CD14-positive monocyte (primary cell): Measurements from ENCODE around the gene FGF19. TPM values are rescaled to one million over a fixed set of nuclear protein-coding genes. Genes with fewer than 3 reads are reported as not detected.
A peak's percentile ranks its signal among the peaks of the same experiment; 100 is the strongest.

ENCODE experiments used
- DNase-seq, 3 donors: peaks; one replicate each; pipeline ENCODE4 v3.0.0-alpha.2; 2011 to 2022
- H2AFZ ChIP-seq: 2 replicates; pipeline ENCODE4 v1.6.0; 2012; ENCODE audit warnings: mild to moderate bottlenecking, low read depth, low read length, inconsistent platforms; ENCODE audit not compliant: insufficient read depth, poor library complexity, severe bottlenecking
- H3K27ac ChIP-seq, 2 donors: 1 replicate in 1 of 2; 2 replicates in 1 of 2; pipeline ENCODE4 v1.5.1; 2012 to 2013; ENCODE audit warnings: low read length in 2 of 2, control low read depth in 1 of 2, inconsistent platforms in 1 of 2, low read depth in 1 of 2, mild to moderate bottlenecking in 1 of 2
- H3K27me3 ChIP-seq, 2 donors: one replicate each; pipeline versions ENCODE4 v1.6.0 to v1.6.1; 2011 to 2013; ENCODE audit warnings: low read length in 2 of 2; ENCODE audit not compliant: control insufficient read depth in 2 of 2, insufficient read depth in 2 of 2
- H3K36me3 ChIP-seq, 2 donors: replicated peaks in 1 of 2; 1 replicate in 1 of 2; 2 replicates in 1 of 2; pipeline versions ENCODE4 v1.5.1 to v1.6.1; 2012 to 2013; ENCODE audit warnings: low read length in 2 of 2, control low read depth in 1 of 2, inconsistent platforms in 1 of 2, mild to moderate bottlenecking in 1 of 2; ENCODE audit not compliant: insufficient read depth in 2 of 2, control insufficient read depth in 1 of 2
- H3K4me1 ChIP-seq, 2 donors: 1 replicate in 1 of 2; 2 replicates in 1 of 2; pipeline versions ENCODE4 v1.5.1 to v1.6.1; 2012 to 2013; ENCODE audit warnings: low read length in 2 of 2, control low read depth in 1 of 2, inconsistent platforms in 1 of 2, mild to moderate bottlenecking in 1 of 2, moderate library complexity in 1 of 2; ENCODE audit not compliant: insufficient read depth in 2 of 2, control insufficient read depth in 1 of 2
- H3K4me2 ChIP-seq: replicated peaks from 2 replicates; pipeline ENCODE3; 2012; ENCODE audit warnings: low read length, moderate library complexity, mild to moderate bottlenecking; ENCODE audit not compliant: poor library complexity, severe bottlenecking; ENCODE audit errors: extremely low read depth
- H3K4me3 ChIP-seq, 3 experiments: fragments of 200-600 bp in 1 of 3; sonication (generic) in 1 of 3; replicated peaks in 1 of 3; 1 replicate in 2 of 3; 2 replicates in 1 of 3; pipeline ENCODE4 v1.5.1; 2011 to 2013; ENCODE audit warnings: low read length in 3 of 3, mild to moderate bottlenecking in 3 of 3, control low read depth in 2 of 3, low read depth in 2 of 3, inconsistent platforms in 1 of 3, moderate library complexity in 1 of 3
- H3K79me2 ChIP-seq: 2 replicates; pipeline ENCODE4 v1.6.0; 2012; ENCODE audit warnings: mild to moderate bottlenecking, control low read depth, inconsistent platforms, low read length, moderate library complexity; ENCODE audit not compliant: insufficient read depth
- H3K9ac ChIP-seq: 2 replicates; pipeline ENCODE4 v1.6.0; 2017; ENCODE audit warnings: low read length, mild to moderate bottlenecking; ENCODE audit not compliant: insufficient read depth, poor library complexity, severe bottlenecking
- H3K9me3 ChIP-seq, 2 donors: replicated peaks in 1 of 2; 1 replicate in 1 of 2; 2 replicates in 1 of 2; pipeline versions ENCODE4 v1.5.1 to v1.6.1; 2012 to 2013; ENCODE audit warnings: low read length in 2 of 2, control low read depth in 1 of 2; ENCODE audit not compliant: control insufficient read depth in 1 of 2, insufficient read depth in 1 of 2
- H4K20me1 ChIP-seq: 2 replicates; pipeline ENCODE4 v1.6.0; 2012; ENCODE audit warnings: mild to moderate bottlenecking, low read length, control low read depth, moderate library complexity; ENCODE audit not compliant: insufficient read depth
- H3K27ac Mint-ChIP-seq, 7 donors: one replicate each; pipeline ENCODE4 v1.8.0; 2020; ENCODE audit warnings: mild to moderate bottlenecking in 7 of 7, mixed read lengths in 7 of 7, moderate library complexity in 6 of 7, inconsistent platforms in 2 of 7
- H3K27me3 Mint-ChIP-seq, 3 donors: one replicate each; pipeline ENCODE4 v1.8.0; 2021 to 2022; ENCODE audit warnings: low read depth in 3 of 3, mild to moderate bottlenecking in 3 of 3, mixed read lengths in 3 of 3, moderate library complexity in 3 of 3, inconsistent platforms in 1 of 3
- H3K36me3 Mint-ChIP-seq, 2 donors: one replicate each; pipeline ENCODE4 v1.8.0; 2020; ENCODE audit warnings: mixed read lengths in 2 of 2, inconsistent platforms in 1 of 2, mild to moderate bottlenecking in 1 of 2
- H3K4me1 Mint-ChIP-seq: one replicate; pipeline ENCODE4 v1.8.0; 2020; ENCODE audit warnings: mild to moderate bottlenecking, mixed read lengths
- H3K4me3 Mint-ChIP-seq, 2 donors: one replicate each; pipeline ENCODE4 v1.8.0; 2020; ENCODE audit warnings: mild to moderate bottlenecking in 2 of 2, mixed read lengths in 2 of 2, moderate library complexity in 1 of 2
- H3K9me3 Mint-ChIP-seq, 7 donors: one replicate each; pipeline ENCODE4 v1.8.0; 2020 to 2022; ENCODE audit warnings: mixed read lengths in 7 of 7, mild to moderate bottlenecking in 6 of 7, moderate library complexity in 6 of 7, inconsistent platforms in 2 of 7
- CTCF ChIP-seq: fragments of 200-600 bp; IDR thresholded peaks from one replicate; pipeline ENCODE4 v1.8.0; 2022; ENCODE audit warnings: antibody characterized with exemption, mild to moderate bottlenecking
- WGBS: methylation state at CpG from one replicate; pipeline ENCODE4 v1.1.5; 2013; ENCODE audit warnings: missing lambda C conversion rate; ENCODE audit not compliant: insufficient coverage; 5-methylcytosine and 5-hydroxymethylcytosine counted together
- intact Hi-C, 2 donors: fragments of 100-400 bp; cut with micrococcal nuclease; formaldehyde crosslinking; loops; one replicate each; pipeline versions ENCODE4 v1.15.0 to v1.15.1; 2023
- polyA plus RNA-seq, 3 donors: library from polyadenylated mRNA; depleted of rRNA in 1 of 3; unstranded in 2 of 3; stranded (reverse) in 1 of 3; fragments of 300-500 nt in 2 of 3; fragments of >200 nt in 1 of 3; fragmentation: Illumina TruSeq in 2 of 3; gene quantifications; 1 replicate in 2 of 3; 2 replicates in 1 of 3; pipeline ENCODE4 v1.2.3, GENCODE V29; 2012 to 2021

FGF19 gene
- polyA plus RNA-seq, 3 donors: not detected

GRCh38 chr11:69682221-69682620, 21.6 kb downstream of the FGF19 start:
- peaks cover 8% of the 10 kb centered on the region for H3K4me1 Mint-ChIP-seq
- H2AFZ ChIP-seq: no peak overlapping the region
- peaks cover 0 to 6% (median 2%) of the 10 kb centered on the region in 7 donors for H3K9me3 Mint-ChIP-seq
- no peak overlapping the region for H3K4me3 ChIP-seq
- no peak overlapping the region for H3K27ac ChIP-seq
- peaks cover 30 to 44% (median 31%) of the 10 kb centered on the region in 3 donors for H3K27me3 Mint-ChIP-seq
- no peaks in the 10 kb centered on the region for H3K36me3 Mint-ChIP-seq
- H3K4me1 ChIP-seq: peaks cover 3 to 4% of the 10 kb centered on the region in 2 donors
- no peak overlapping the region for H3K4me2 ChIP-seq
- H3K79me2 ChIP-seq: no peaks in the 10 kb centered on the region
- no peaks in the 10 kb centered on the region for H4K20me1 ChIP-seq
- no peaks in the 10 kb centered on the region for H3K36me3 ChIP-seq
- H3K27me3 ChIP-seq: peaks cover 4 to 20% of the 10 kb centered on the region in 2 donors
- H3K27ac Mint-ChIP-seq: no peak overlapping the region
- no peak for DNase-seq
- no peak overlapping the region for H3K9ac ChIP-seq
- WGBS: 87% methylated on average over 3 of the region's 6 CpGs
- no peak overlapping the region for H3K4me3 Mint-ChIP-seq
- TF ChIP-seq CTCF: no peak
- intact Hi-C loops: loop anchor here in 1 of 2 donors (10.0 kb wide), 1 partner anchor 513 kb away; no protein-coding TSS in a partner anchor
- H3K9me3 ChIP-seq: peaks cover 0 to 6% of the 10 kb centered on the region in 2 donors

GRCh38 chr11:69680688-69681087, 23.1 kb downstream of the FGF19 start:
- Histone ChIP-seq H4K20me1 (no peaks in the 10 kb centered on the region), H3K36me3 (no peaks in the 10 kb centered on the region), H3K9me3 (peaks cover 0 to 6% of the 10 kb centered on the region in 2 donors), H3K79me2 (no peaks in the 10 kb centered on the region), H2AFZ (no peak overlapping the region), H3K4me2 (no peak overlapping the region), H3K27ac (no peak overlapping the region), H3K27me3 (peaks cover 4 to 15% of the 10 kb centered on the region in 2 donors), H3K4me1 (peaks cover 3 to 4% of the 10 kb centered on the region in 2 donors), H3K9ac (no peak overlapping the region), H3K4me3 (no peak overlapping the region)
- Mint-ChIP-seq H3K4me1 (peaks cover 3% of the 10 kb centered on the region), H3K36me3 (no peaks in the 10 kb centered on the region), H3K27me3 (peaks cover 19 to 40% (median 26%) of the 10 kb centered on the region in 3 donors), H3K4me3 (no peak overlapping the region), H3K9me3 (peaks cover 0 to 6% (median 2%) of the 10 kb centered on the region in 7 donors), H3K27ac (peak overlapping the region in 1 of 7 donors; percentile 32)
- intact Hi-C loops: loop anchor here in 1 of 2 donors (10.0 kb wide), 1 partner anchor 514 kb away; no protein-coding TSS in a partner anchor
- DNase-seq: no peak
- WGBS: 95% methylated on average over 4 of the region's 5 CpGs
- no peak for TF ChIP-seq CTCF
